Loucy (cell line): ENCODE results near the gene UBE2J1.

Experiments
- EZH2phosphoT487 ChIP-seq: fragments of 200-600 bp; IDR thresholded peaks from 2 replicates; pipeline ENCODE4 v1.6.1; 2018; ENCODE audit warnings: antibody characterized with exemption, mild to moderate bottlenecking, moderate library complexity, borderline replicate concordance
- TF ChIP-seq, protein P1 (sequence below): fragments of 200-600 bp; sonication (generic); conservative IDR thresholded peaks from 2 replicates; pipeline ENCODE4 v1.5.1; 2014; ENCODE audit warnings: mild to moderate bottlenecking, antibody characterized with exemption, low read length

DNA sequence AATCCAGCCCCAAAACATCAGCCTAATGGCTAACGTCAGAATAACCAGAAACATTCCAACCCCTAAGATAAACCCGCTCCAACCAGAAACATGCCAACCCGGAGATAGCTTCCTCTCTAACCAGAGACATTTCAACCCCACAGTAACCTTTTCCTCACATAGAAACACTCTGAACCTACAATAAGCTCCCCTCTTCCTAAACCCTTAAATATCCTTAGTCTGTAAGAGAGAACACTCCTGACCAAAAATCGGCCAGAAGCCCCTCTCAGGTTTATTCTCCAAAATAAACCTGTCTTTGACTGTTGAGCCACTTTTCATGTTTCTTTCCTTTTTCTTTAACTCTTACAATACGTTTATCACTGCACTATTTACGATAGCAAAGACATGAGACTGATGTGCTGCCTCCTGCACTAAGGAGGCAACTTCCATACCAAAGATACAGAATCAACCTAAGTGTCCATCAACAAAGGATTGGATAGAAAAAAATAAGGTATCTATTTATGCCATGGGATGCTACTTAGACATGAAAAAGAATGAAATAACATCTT, 32.4 kb downstream of the UBE2J1 start:
- TF ChIP-seq, protein P1, sequence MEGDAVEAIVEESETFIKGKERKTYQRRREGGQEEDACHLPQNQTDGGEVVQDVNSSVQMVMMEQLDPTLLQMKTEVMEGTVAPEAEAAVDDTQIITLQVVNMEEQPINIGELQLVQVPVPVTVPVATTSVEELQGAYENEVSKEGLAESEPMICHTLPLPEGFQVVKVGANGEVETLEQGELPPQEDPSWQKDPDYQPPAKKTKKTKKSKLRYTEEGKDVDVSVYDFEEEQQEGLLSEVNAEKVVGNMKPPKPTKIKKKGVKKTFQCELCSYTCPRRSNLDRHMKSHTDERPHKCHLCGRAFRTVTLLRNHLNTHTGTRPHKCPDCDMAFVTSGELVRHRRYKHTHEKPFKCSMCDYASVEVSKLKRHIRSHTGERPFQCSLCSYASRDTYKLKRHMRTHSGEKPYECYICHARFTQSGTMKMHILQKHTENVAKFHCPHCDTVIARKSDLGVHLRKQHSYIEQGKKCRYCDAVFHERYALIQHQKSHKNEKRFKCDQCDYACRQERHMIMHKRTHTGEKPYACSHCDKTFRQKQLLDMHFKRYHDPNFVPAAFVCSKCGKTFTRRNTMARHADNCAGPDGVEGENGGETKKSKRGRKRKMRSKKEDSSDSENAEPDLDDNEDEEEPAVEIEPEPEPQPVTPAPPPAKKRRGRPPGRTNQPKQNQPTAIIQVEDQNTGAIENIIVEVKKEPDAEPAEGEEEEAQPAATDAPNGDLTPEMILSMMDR, result no peak
- TF ChIP-seq EZH2phosphoT487, result no peak
